SJSA1 (cell line): Measurements from ENCODE around the gene KCNJ16. TPM values are rescaled to one million over a fixed set of nuclear protein-coding genes. Genes with fewer than 3 reads are reported as not detected.

ENCODE experiments used
- DNase-seq, 2 experiments: peaks; one replicate each; pipeline ENCODE4 v3.0.0-alpha.2; 2015 to 2020; ENCODE audit warnings: low spot score in 2 of 2, low read depth in 1 of 2
- H3K27ac ChIP-seq: fragments of 250-450 bp; sonication (Bioruptor Pico); 2 replicates; pipeline ENCODE4 v1.5.1; 2020; ENCODE audit warnings: mild to moderate bottlenecking, moderate library complexity
- H3K27me3 ChIP-seq: fragments of 250-450 bp; sonication (Bioruptor Pico); replicated peaks from 2 replicates; pipeline ENCODE4 v1.5.1; 2020; ENCODE audit warnings: mild to moderate bottlenecking, moderate library complexity
- H3K36me3 ChIP-seq: fragments of 250-450 bp; sonication (Bioruptor Pico); 2 replicates; pipeline ENCODE4 v1.5.1; 2020; ENCODE audit warnings: mild to moderate bottlenecking
- H3K4me1 ChIP-seq: fragments of 250-450 bp; sonication (Bioruptor Pico); replicated peaks from 2 replicates; pipeline ENCODE4 v1.6.1; 2021; ENCODE audit warnings: mild to moderate bottlenecking
- H3K4me3 ChIP-seq: fragments of 250-450 bp; sonication (Bioruptor Pico); 2 replicates; pipeline ENCODE4 v1.5.1; 2020; ENCODE audit warnings: mild to moderate bottlenecking
- H3K9me3 ChIP-seq: fragments of 250-450 bp; sonication (Bioruptor Pico); replicated peaks from 2 replicates; pipeline ENCODE4 v1.5.1; 2020; ENCODE audit warnings: mild to moderate bottlenecking
- total RNA-seq: library from RNA; depleted of rRNA; stranded (reverse); fragments of >200 nt; shearing (Covaris generic); gene quantifications from 2 replicates; pipeline ENCODE4 v1.2.3, GENCODE V29; 2014

The KCNJ16 gene
- total RNA-seq, 1 experiment from 2014 or later = not detected

GRCh38 chr17:70093163-70093562 lies 18.1 kb downstream of the KCNJ16 start:
- no peaks in the 10 kb centered on the region for H3K36me3 ChIP-seq
- no peaks in the 10 kb centered on the region for H3K9me3 ChIP-seq
- no peak for DNase-seq
- no peak overlapping the region for H3K27ac ChIP-seq
- H3K4me1 ChIP-seq = no peaks in the 10 kb centered on the region; the same call in 1 of the 2 replicates
- H3K27me3 ChIP-seq = no peaks in the 10 kb centered on the region
- no peak overlapping the region for H3K4me3 ChIP-seq

DNA sequence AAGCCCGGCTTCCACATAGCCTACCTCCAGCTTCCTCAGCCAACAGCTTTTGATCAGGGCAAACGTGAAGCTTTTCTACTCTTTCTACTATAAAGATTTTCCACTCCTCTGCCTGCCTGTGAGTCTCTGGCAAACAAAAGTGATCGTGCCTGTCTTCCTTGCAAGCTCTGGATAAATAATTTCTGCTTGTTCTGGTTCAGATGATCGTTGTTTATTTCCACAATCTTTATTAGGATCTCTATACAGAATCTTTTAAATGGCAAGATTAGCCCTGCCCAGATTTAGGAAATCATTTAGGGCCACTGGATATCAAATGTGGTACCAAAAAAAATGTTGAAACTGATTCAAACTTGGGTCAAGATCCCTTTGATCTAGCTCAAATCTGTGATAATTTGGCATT lies 20.4 kb downstream of the KCNJ16 start:
- Histone ChIP-seq H3K27ac (no peak overlapping the region), H3K36me3 (no peaks in the 10 kb centered on the region), H3K4me1 (no peaks in the 10 kb centered on the region; the same call in 1 of the 2 replicates), H3K27me3 (no peaks in the 10 kb centered on the region; the same call in 1 of the 2 replicates), H3K9me3 (no peaks in the 10 kb centered on the region), H3K4me3 (no peak overlapping the region)
- no peak for DNase-seq

DNA sequence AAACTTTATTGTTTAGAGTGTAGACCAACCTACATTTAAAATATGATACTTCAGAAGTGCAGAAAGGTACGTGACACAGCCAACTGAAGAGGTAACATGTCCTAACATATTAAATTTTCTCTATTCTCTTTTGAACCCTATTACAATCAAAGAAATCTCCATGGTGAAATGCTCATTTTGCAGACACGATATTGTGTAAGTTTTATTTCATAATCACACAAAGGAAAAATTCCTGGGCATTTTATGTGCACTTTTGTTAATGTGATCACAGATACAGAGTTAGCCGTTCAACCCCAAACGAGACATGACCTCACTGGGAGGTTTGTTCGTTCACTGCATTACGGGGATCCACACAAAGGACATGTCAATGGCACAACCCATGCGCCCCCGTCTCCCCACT lies 21.8 kb downstream of the KCNJ16 start:
- no peak overlapping the region for H3K4me3 ChIP-seq
- no peaks in the 10 kb centered on the region; the same call in 1 of the 2 replicates for H3K4me1 ChIP-seq
- no peak for DNase-seq
- no peaks in the 10 kb centered on the region; the same call in 1 of the 2 replicates for H3K27me3 ChIP-seq
- H3K9me3 ChIP-seq = no peaks in the 10 kb centered on the region
- no peaks in the 10 kb centered on the region for H3K36me3 ChIP-seq
- H3K27ac ChIP-seq = no peak overlapping the region

GRCh38 chr17:70098030-70098429 lies 23.0 kb downstream of the KCNJ16 start:
- Histone ChIP-seq H3K27ac (no peak overlapping the region), H3K9me3 (no peaks in the 10 kb centered on the region), H3K4me1 (no peaks in the 10 kb centered on the region), H3K36me3 (no peaks in the 10 kb centered on the region), H3K4me3 (no peak overlapping the region), H3K27me3 (no peaks in the 10 kb centered on the region; the same call in 1 of the 2 replicates)
- DNase-seq = no peak

- H3K36me3 ChIP-seq = no peaks in the 10 kb centered on the region
- H3K9me3 ChIP-seq = no peaks in the 10 kb centered on the region
- H3K4me1 ChIP-seq = no peaks in the 10 kb centered on the region
- no peak for DNase-seq
- H3K27me3 ChIP-seq = no peaks in the 10 kb centered on the region; the same call in 1 of the 2 replicates
- no peak overlapping the region for H3K4me3 ChIP-seq
- H3K27ac ChIP-seq = no peak overlapping the region
These were observed 24.3 kb downstream of the KCNJ16 start for GRCh38 chr17:70099294-70099693.

DNA sequence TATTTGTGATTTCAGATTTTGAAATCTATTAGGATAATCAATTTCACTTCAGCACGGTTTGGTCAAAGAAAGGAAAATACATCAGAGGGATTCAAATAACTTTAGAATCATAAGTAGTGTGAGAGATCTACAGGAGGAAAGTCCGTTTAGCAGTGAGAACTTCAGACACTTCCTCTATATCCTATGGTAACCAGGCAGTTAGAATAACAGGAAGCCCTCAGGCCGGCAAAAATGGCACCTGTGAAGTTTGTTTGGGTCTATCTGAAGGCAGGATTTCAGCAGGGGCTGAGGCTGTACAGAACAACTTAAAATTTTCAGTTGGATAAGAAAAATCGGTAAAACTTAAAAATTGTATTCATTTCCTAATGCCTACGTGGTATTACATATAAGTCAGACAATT lies 24.9 kb downstream of the KCNJ16 start:
- Histone ChIP-seq H3K4me1 (no peaks in the 10 kb centered on the region), H3K36me3 (no peaks in the 10 kb centered on the region), H3K27ac (no peak overlapping the region), H3K4me3 (no peak overlapping the region), H3K27me3 (no peaks in the 10 kb centered on the region; the same call in 1 of the 2 replicates), H3K9me3 (no peaks in the 10 kb centered on the region)
- no peak for DNase-seq

DNA sequence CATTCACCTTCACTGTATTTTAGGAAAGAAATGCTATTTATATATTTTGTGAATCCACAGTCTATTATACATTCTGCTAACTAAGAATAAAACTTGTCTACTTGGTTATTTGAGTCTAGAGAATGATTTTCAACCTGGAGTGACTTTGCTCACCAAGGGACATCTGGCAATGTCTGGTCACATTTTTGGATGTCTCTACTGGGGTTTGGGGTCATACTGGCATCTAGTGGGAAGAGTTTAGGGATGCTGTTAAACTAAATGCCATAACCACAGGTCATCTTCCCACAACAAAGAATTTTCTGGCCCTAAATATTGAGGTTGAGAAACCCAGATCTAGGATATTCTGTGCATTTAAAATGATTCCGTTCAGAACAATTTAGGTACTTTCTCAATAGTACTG lies 26.0 kb downstream of the KCNJ16 start:
- Histone ChIP-seq H3K9me3 (no peaks in the 10 kb centered on the region), H3K27ac (no peak overlapping the region), H3K4me3 (no peak overlapping the region), H3K27me3 (no peaks in the 10 kb centered on the region; the same call in 1 of the 2 replicates), H3K36me3 (no peaks in the 10 kb centered on the region), H3K4me1 (no peaks in the 10 kb centered on the region)
- no peak for DNase-seq

GRCh38 chr17:70102531-70102930 lies 27.5 kb downstream of the KCNJ16 start:
- H3K4me1 ChIP-seq = no peaks in the 10 kb centered on the region
- no peak for DNase-seq
- H3K4me3 ChIP-seq = no peak overlapping the region
- H3K36me3 ChIP-seq = no peaks in the 10 kb centered on the region
- H3K27ac ChIP-seq = no peak overlapping the region
- H3K9me3 ChIP-seq = no peaks in the 10 kb centered on the region
- no peaks in the 10 kb centered on the region; the same call in 1 of the 2 replicates for H3K27me3 ChIP-seq

GRCh38 chr17:70104791-70105523 lies 29.9 kb downstream of the KCNJ16 start:
- H3K27me3 ChIP-seq = no peaks in the 10 kb centered on the region
- H3K9me3 ChIP-seq = no peaks in the 10 kb centered on the region
- H3K4me3 ChIP-seq = no peak overlapping the region
- H3K36me3 ChIP-seq = no peaks in the 10 kb centered on the region
- DNase-seq = no peak
- no peaks in the 10 kb centered on the region for H3K4me1 ChIP-seq
- no peak overlapping the region for H3K27ac ChIP-seq

GRCh38 chr17:70105641-70106040 lies 30.6 kb downstream of the KCNJ16 start:
- Histone ChIP-seq H3K36me3 (no peaks in the 10 kb centered on the region), H3K27ac (no peak overlapping the region), H3K9me3 (no peaks in the 10 kb centered on the region), H3K4me1 (0 out of 2 replicates have a peak, but pooled peaks cover 3% of the 10 kb centered on the region), H3K4me3 (no peak overlapping the region), H3K27me3 (no peaks in the 10 kb centered on the region)
- DNase-seq = no peak

- H3K27ac ChIP-seq = no peak overlapping the region
These were observed 31.5 kb downstream of the KCNJ16 start for GRCh38 chr17:70106551-70106950.

GRCh38 chr17:70107441-70107840 lies 32.4 kb downstream of the KCNJ16 start:
- no peak overlapping the region for H3K27ac ChIP-seq
- H3K4me1 ChIP-seq = 0 out of 2 replicates have a peak, but pooled peaks cover 3% of the 10 kb centered on the region
- H3K27me3 ChIP-seq = no peaks in the 10 kb centered on the region
- no peak for DNase-seq
- no peaks in the 10 kb centered on the region for H3K36me3 ChIP-seq
- H3K9me3 ChIP-seq = no peaks in the 10 kb centered on the region
- H3K4me3 ChIP-seq = no peak overlapping the region

More at GRCh38 chr17:70106551-70106950, 31.5 kb downstream of the KCNJ16 start:
- Histone ChIP-seq H3K4me3 (no peak overlapping the region), H3K9me3 (no peaks in the 10 kb centered on the region), H3K36me3 (no peaks in the 10 kb centered on the region), H3K27me3 (no peaks in the 10 kb centered on the region), H3K4me1 (0 out of 2 replicates have a peak, but pooled peaks cover 3% of the 10 kb centered on the region)
- no peak for DNase-seq

- no peak overlapping the region for H3K4me3 ChIP-seq
- no peaks in the 10 kb centered on the region for H3K36me3 ChIP-seq
- no peak for DNase-seq
- H3K9me3 ChIP-seq = no peaks in the 10 kb centered on the region
- H3K27ac ChIP-seq = no peak overlapping the region
- 0 out of 2 replicates have a peak, but pooled peaks cover 3% of the 10 kb centered on the region for H3K4me1 ChIP-seq
- no peaks in the 10 kb centered on the region for H3K27me3 ChIP-seq
These were observed 33.0 kb downstream of the KCNJ16 start for GRCh38 chr17:70107904-70108565.

DNA sequence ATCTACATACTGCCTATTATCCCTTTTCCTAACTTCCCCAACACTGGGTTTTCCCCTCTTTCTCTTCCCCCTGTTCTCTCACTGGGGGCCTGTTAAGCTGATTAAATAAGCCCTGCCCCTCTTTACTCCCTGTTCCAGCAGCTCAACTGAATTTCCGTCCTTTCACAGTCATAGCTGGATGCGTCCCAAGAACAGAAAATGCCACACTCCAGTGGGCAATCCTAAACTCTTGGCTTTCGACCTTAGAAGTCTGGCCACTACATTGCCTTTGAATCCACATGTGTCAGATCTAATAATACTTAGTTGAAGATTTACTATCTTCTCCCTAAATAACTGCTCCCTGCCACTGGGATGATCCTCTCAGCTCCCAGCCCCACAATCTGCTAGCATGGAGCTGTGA lies 34.5 kb downstream of the KCNJ16 start:
- DNase-seq = no peak
- Histone ChIP-seq H3K9me3 (no peaks in the 10 kb centered on the region), H3K27me3 (no peaks in the 10 kb centered on the region), H3K27ac (no peak overlapping the region), H3K4me1 (0 out of 2 replicates have a peak, but pooled peaks cover 3% of the 10 kb centered on the region), H3K4me3 (no peak overlapping the region), H3K36me3 (no peaks in the 10 kb centered on the region)
